BE2C (cell line): ENCODE measurements around the gene ABITRAM. TPM values are rescaled to one million over a fixed set of nuclear protein-coding genes. Genes with fewer than 3 reads are reported as not detected.
"Not testable (repeated sequence)": the region's sequence is repeated elsewhere in the genome, so short reads cannot be mapped to it uniquely, and the experiment has no call there.

Source experiments
- DNase-seq: peaks from one replicate; pipeline ENCODE4 v3.0.0-alpha.2; 2020
- H3K27me3 ChIP-seq: fragments of 250-450 bp; sonication (Bioruptor Pico); 2 replicates; pipeline ENCODE4 v1.5.1; 2020; ENCODE audit warnings: mild to moderate bottlenecking
- H3K36me3 ChIP-seq: fragments of 250-450 bp; sonication (Bioruptor Pico); 2 replicates; pipeline ENCODE4 v1.5.1; 2020; ENCODE audit warnings: mild to moderate bottlenecking
- H3K4me1 ChIP-seq: fragments of 250-450 bp; sonication (Bioruptor Pico); 2 replicates; pipeline ENCODE4 v1.5.1; 2020
- H3K4me3 ChIP-seq: 2 replicates; pipeline ENCODE4 v1.5.1; 2011; ENCODE audit warnings: low read depth, low read length
- H3K9me3 ChIP-seq: fragments of 250-450 bp; sonication (Bioruptor Pico); 2 replicates; pipeline ENCODE4 v1.5.1; 2020
- CTCF ChIP-seq: IDR thresholded peaks from 2 replicates; pipeline ENCODE4 v1.5.1; 2012; ENCODE audit warnings: mild to moderate bottlenecking, low read depth, low read length
- polyA plus RNA-seq: library from polyadenylated mRNA; unstranded; fragments of >200 nt; gene quantifications from one replicate; pipeline ENCODE4 v1.2.1, GENCODE V29; 2012; ENCODE audit warnings: low read depth, missing spikeins; ENCODE audit not compliant: insufficient read length, insufficient read depth

ABITRAM gene
- 12.7 TPM for polyA plus RNA-seq

GRCh38 chr9:108934323-108934893, at the start of gene ABITRAM:
ABITRAM (plus strand) TSS chr9:108934400; CDS start chr9:108934487, 87 bp downstream.
- no peak for TF ChIP-seq CTCF
- no peaks in the 10 kb centered on the region for H3K4me1 ChIP-seq
- no peaks in the 10 kb centered on the region for H3K9me3 ChIP-seq
- no peaks in the 10 kb centered on the region for H3K27me3 ChIP-seq
- peaks cover 12% of the 10 kb centered on the region for H3K36me3 ChIP-seq
- DNase-seq = peak; percentile 83
- H3K4me3 ChIP-seq = peak within 1 kb of the TSS; percentile 98

- Histone ChIP-seq H3K9me3 (no peaks in the 10 kb centered on the region), H3K27me3 (no peaks in the 10 kb centered on the region), H3K36me3 (peaks cover 39% of the 10 kb centered on the region), H3K4me1 (peaks cover 4% of the 10 kb centered on the region; the same call in 1 of the 2 replicates), H3K4me3 (no peak overlapping the region)
- no peak for DNase-seq
- TF ChIP-seq CTCF = no peak
Observed at GRCh38 chr9:108884701-108885100, 49.5 kb upstream of the ABITRAM start.

GRCh38 chr9:108885643-108886348, 48.4 kb upstream of the ABITRAM start:
- H3K9me3 ChIP-seq = no peaks in the 10 kb centered on the region
- no peaks in the 10 kb centered on the region for H3K27me3 ChIP-seq
- peaks cover 39% of the 10 kb centered on the region for H3K36me3 ChIP-seq
- no peak for TF ChIP-seq CTCF
- no peak overlapping the region for H3K4me3 ChIP-seq
- H3K4me1 ChIP-seq = peaks cover 4% of the 10 kb centered on the region; the same call in 1 of the 2 replicates
- peak; percentile 60 for DNase-seq

GRCh38 chr9:108886594-108887271, 47.5 kb upstream of the ABITRAM start:
- not testable (repeated sequence) for H3K4me3 ChIP-seq, DNase-seq, H3K9me3 ChIP-seq, H3K27me3 ChIP-seq, H3K4me1 ChIP-seq
- H3K36me3 ChIP-seq = peaks cover 47% of the 10 kb centered on the region

- Histone ChIP-seq H3K9me3 (no peaks in the 10 kb centered on the region), H3K4me1 (peaks cover 4% of the 10 kb centered on the region; the same call in 1 of the 2 replicates), H3K4me3 (no peak overlapping the region), H3K27me3 (no peaks in the 10 kb centered on the region), H3K36me3 (peaks cover 67% of the 10 kb centered on the region)
- no peak for DNase-seq
- TF ChIP-seq CTCF = peak; percentile 31; the same call in 1 of the 2 replicates
Observed at GRCh38 chr9:108889649-108890067, 44.5 kb upstream of the ABITRAM start.

GRCh38 chr9:108894225-108894997, 39.8 kb upstream of the ABITRAM start:
- no peak overlapping the region for H3K4me3 ChIP-seq
- no peaks in the 10 kb centered on the region for H3K27me3 ChIP-seq
- no peak for DNase-seq
- peaks cover 80% of the 10 kb centered on the region for H3K36me3 ChIP-seq
- H3K4me1 ChIP-seq = no peaks in the 10 kb centered on the region
- no peaks in the 10 kb centered on the region for H3K9me3 ChIP-seq
- no peak for TF ChIP-seq CTCF
